Activated naive CD4-positive, alpha-beta T cell (primary cell): ENCODE results near the gene CEP120.
"Not testable (repeated sequence)": the region's sequence is repeated elsewhere in the genome, so short reads cannot be mapped to it uniquely, and the experiment has no call there.

Experiments used
- DNase-seq, 4 experiments: peaks; one replicate each; lab custom pipeline; 2025; lab: John Stamatoyannopoulos, UW

The CEP120 gene

DNA sequence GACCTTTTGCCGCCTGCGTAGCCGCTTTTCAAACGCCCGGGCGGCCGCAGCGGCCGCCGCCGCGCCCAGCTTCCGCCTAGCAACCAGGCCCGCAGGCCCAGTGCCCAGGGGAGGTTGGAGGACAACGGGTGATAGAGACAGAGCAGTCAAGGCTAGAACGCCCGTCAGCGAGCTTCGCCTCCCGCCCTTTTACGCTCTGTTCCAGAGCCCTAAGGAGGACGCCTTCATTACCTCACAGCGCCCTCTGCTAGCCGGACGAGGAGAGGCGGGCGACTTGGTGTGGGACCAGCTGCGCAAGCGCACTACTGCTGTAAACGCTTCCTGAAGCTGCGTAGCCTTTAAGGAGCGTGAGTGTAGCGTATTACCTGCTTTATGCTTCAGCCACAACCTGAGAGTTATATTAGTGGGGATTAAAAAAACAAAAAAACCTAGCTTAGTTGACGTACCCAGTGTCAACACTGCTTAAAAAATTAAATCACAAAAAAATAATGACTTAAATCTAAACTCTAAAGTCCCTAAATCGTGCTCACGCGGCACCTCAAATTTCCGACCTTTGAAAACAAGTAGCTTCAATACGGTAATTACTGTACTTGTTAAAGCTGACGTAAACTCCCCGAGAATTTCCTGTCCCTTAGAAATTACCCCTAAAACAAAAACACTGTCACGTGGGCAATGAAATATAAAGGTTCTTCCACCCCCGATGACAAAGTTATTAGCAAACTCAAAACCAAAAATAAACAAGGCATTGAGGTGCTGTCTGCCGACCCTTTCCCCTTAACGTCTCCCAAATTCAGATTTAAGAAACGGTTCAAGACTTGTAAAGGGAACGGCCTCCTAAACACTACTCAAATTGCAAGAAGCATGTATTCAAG, at the start of gene CEP120:
TSS of gene CEP120 (minus strand) at position 126 of the 872 bp plus-strand sequence. CDS start 405 bp downstream, outside the sequence.
- DNase-seq = peak; percentile 82 to 93 (median 92)

DNA sequence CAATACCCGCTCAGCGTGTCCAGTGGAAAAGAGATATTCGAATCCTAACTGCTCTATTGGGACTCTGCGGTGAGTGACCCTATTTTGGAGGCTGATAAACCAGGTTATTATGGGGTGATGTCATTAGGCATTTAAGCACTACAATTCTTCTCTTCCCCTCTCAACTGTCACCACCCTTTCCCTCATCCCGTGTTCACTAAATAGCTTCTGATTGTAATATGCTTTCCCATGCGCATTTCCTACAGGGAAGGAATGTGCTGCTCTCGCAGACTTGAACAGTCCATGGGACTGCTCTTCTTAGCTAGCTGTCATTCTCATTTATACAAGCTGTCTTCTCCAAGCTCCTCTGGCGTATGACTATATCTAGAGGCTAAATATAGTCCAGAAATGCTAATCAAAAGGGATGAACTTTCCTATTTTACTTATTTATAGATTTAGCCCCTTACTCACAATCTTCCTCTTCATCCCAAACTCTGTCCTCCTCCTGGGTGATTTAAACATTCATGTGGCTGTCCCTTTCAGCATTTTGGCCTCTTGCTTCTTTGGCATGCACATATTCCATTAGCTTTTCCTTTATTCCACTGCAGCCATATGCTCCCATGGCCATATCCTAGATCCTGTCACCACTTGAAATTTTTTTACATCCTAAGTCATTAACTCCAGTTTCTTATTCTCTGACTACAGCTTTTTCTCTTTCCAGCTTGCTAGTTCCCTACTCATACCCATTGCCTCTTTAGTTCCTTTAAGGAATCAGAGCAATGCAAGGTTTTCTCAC, 49.1 kb upstream of the CEP120 start:
- DNase-seq = no peak

DNA sequence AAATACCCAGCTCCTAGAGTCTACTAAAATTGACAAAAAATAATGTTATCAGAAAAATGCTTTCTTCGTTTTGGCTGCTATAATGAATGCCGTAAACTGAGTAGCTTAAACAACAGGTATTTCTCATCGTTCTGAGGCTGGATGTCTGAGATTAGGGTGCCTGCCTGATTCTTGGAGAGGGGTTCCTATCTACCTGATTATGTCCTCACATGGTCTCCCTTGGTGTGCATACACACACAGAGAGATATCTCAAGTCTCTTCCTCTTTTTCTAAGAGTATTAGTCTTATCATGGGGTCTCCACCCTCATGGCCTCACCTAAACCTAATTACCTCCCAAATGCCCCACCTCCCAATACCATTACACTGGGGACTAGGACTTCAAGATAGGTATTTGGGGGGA, 48.2 kb upstream of the CEP120 start:
- DNase-seq = no peak

DNA sequence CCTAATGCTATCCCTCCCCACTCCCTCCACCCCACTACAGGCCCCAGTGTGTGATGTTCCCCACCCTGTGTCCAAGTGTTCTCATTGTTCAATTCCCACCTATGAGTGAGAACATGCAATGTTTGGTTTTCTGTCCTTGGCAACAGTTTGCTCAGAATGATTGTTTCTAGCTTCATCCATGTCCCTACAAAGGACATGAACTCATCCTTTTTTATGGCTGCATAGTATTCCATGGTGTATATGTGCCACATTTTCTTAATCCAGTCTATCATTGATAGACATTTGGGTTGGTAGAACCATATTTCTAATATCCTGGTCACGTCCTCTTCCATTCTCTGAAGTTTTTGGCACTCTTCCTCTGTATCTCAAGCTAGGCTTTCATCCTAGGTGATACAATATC, 43.6 kb upstream of the CEP120 start:
- not testable (repeated sequence) for DNase-seq

DNA sequence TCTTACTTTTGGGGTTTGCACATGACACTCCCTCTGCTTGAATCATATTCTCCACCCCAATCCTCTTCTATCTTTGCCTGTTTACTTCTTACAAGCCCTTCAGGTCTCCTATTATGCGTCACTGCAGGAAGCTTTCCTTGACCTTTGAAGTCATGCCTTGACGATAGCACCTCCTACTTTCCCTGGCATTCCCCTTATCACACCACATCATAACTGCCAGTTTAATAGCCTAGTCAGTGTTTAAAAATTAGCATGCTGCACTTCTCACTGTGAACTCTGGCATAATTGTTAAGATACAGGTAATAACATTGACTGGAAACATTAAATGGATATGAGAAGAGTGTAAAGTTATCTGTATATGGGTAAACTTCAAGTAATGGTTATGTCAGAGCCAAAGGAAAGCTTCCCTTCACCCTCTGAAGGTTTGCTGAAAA, 37.1 kb upstream of the CEP120 start:
- no peak for DNase-seq

DNA sequence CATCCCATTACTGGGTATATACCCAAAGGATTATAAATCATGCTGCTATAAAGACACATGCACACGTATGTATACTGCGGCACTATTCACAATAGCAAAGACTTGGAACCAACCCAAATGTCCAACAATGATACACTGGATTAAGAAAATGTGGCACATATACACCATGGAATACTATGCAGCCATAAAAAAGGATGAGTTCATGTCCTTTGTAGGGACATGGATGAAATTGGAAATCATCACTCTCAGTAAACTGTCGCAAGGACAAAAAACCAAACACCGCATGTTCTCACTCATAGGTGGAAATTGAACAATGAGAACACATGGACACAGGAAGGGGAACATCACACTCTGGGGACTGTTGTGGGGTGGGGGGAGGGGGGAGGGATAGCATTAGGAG, 35.8 kb upstream of the CEP120 start:
- not testable (repeated sequence) for DNase-seq

DNA sequence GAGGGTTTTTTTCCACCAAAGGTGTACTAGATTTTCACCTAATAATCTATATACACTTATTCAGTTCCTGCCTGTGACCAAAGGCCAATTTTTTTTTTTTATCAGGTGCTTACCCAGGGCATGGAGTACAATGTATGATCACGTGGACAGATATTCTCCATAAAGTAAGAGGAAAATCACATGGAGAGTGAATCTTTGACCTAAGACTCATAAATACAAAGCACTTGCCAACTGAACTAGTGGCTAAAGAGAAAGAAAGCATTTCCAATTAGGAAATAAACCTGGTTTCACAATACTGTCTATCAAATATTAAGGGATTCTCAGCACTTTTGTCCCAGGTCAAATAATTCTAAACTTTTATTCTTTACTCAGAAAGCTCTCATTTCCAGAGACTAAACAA, 33.0 kb upstream of the CEP120 start:
- DNase-seq = no peak

DNA sequence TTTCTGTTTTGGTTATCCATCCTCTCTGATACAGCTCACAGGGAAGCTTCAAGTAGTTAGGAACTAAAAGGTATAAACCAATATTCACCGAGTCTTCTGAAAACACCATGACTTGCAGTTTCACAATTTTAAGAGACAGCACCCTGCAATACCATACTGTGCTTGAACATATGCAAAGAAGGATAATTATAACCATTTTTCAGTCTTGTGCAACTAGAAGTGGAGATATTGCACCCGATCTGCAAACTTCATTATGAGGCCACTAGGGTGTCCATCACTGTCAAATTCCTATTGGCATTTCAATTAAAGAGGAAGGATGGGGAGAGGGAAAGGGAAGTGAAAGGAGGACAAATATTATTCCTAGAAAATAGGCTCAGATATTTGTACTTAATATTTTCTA, 32.4 kb upstream of the CEP120 start:
- no peak for DNase-seq

DNA sequence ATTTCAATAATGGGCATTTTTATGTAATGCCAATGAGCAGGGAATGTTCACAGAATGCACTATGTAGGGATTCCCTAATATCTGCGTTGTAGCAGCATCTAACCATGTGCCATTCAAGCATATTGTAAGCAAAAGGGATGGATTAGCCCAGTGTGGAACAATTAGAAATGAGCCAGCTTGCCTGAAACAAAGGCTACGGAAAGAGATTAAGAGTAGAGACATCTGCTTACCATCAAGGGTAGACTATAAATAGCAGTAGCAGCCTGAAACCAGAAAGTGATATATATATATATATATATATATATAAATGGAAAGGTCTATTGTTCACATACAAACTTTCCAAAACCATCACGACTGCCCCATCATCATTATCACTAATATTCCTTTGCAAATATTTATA, 31.9 kb upstream of the CEP120 start:
- no peak for DNase-seq

DNA sequence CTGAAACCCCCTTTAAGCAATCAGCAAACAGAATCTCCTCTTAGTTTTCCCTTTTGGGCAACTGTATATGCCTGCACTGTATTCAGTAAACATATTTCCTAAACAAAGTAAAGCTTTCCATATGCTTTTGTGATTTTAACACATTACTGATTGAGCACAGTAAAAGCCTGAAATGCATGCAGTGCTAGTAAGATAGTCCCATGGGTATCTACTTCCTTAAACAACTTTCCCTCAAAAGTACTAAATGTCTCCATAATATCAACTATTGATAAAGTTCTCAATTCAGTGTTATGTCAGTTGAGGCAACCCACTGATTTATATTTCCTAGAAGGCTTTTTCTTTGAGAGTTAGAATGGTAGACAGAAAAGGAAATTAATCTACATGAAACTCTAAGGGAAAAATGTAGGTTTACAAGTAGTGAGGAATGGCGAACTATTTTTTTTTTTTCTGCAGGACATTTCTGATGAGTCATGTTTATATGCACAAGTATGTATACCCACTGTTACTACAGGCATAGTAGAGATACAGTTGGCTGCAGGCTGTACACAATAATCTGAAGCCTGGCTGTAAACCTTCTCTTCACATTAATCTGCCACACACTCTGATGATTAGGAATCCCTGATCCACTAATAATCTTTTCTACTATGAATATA, 31.2 kb upstream of the CEP120 start:
- no peak for DNase-seq

DNA sequence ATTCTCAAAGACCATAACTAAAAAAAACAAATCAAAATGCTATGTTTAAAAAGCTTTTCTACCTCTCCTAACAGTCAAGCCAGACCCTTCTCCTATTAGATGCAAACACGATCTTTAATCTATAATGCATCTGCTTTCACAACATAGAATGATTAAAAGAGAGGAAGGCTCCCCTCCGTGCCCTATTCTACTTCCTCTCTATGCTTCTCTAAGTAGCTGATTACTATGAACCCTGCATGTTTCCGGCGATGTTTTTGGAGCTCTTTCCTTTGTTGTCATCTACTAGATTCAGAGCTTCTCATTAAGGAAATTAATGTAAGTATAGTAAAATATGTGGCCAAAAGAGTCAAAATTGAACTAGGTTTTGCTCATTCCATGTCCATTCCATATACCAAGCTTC, 29.2 kb upstream of the CEP120 start:
- no peak for DNase-seq

DNA sequence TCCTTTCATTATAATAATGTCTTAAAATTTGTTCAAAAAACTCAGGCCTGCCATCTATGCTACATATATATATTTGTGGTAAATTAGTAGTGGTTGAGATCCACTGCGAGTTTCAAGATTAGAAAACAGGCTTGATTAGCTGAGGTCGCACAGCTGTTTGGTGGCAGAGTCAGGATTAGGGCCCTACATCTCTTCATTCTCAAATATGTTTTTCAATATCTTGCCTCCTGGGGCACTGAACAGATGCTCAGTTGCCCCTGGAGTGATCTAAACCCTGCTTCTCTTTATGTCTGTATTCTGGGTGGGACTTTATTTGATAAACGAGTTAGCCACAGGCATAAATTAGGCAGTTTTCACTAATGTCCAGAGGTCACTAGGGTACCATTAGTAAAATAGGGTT, 27.8 kb upstream of the CEP120 start:
- no peak for DNase-seq

DNA sequence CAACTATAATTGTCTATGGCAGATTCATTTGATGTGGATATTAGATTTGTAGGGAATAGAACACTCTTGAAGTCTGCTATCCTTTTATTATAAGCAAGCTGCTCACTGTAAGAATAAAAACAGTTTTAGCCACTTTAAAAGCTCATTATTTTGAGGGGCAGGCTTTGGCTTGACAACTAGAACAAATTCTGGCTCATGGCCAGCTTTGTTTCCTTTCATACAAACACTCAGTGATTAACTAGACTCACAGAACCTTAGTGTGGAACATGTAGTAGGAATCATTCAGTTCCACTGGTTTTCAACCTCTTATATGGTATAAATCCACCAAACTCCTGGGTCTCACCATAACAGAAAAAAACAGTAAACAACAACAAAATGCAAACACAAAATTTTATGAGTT, 27.4 kb upstream of the CEP120 start:
- DNase-seq = no peak

DNA sequence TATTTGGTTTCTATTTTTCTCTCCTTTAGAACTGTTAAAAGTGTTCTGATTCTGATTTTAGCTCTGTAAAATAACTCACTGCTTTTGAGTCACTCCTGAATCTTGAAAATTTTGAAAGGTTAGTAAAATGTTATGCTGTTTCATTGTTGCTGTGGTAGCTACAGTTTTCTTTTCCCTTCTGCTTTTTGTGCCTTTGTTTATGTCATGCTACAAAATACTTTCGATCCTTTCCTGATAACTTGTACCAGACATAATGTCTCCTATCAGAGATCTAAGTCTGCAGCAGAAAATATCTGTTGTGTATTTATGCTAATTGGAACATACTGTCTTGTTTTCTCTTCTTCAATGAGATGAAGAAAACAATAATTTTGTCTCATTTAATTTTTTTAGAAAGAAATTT, 26.9 kb upstream of the CEP120 start:
- no peak for DNase-seq

DNA sequence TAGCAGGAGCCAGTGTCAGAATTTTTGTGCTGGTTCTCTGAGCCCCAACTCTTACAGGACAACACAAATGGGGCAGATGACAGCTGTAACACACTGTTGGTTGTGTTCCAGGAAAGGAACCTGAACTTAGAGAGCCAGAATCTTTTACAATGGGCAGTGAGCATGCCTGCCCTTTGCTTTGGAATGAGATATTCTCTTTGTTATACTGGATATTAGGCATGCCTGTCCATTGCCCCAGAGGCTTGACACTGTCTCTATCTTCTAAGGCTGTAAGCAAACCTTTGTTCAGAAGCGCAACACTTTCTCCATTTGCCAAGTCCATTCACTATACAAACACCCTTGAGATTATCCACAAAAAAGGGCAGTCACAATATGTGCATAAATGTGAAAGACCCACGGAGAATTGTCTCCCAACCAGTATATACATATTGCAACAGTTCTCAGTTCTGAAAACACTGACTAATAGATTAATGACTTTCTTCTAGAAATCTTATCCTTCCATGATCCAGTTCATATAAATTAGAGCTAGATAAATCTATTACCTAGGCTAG, 26.3 kb upstream of the CEP120 start:
- DNase-seq = no peak

DNA sequence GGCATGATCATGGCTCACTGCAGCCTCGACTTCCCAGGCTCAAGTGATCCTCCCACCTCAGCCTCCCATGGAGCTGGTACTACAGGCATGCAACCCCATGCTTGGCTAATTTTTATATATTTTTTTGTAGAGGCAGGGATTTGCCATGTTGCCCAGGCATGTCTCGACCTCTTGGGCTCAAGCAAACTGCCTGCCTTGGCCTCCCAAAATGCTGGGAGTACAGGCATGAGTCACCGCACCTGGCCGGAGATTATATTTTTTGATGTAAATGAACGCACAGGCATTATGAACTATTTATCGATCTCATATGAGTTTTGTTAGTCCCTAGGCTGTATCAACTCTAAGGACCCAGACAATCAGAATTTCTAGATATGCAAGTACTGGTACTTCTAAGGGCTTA, 25.5 kb upstream of the CEP120 start:
- no peak for DNase-seq

DNA sequence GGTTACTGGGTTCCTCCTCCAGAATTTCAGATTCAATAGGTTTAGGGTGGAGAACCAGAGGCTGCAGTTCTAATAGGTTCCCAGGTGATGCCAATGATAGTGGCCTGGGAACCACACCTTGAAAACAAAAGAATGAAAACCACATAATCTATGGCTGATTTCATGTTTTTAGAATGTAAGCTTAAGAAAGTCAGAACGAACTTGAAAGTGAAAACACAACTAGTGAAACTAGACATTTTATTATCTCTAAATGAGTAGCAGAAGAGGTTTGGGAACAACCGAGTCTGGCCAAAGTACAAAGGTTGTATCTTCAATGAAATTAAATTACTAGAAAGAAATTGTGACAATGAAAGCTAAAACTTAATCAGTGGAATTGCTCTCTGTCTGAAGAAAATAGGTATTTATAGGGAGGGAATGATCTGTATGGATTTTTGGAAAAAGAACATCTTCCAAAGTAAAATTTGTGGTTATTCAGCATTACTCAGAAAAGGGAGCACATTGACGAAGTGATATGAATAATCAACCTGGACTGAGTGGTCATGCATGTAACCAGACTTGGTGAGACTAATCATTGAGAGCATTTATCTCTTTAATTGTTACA, 24.9 kb upstream of the CEP120 start:
- DNase-seq = no peak

DNA sequence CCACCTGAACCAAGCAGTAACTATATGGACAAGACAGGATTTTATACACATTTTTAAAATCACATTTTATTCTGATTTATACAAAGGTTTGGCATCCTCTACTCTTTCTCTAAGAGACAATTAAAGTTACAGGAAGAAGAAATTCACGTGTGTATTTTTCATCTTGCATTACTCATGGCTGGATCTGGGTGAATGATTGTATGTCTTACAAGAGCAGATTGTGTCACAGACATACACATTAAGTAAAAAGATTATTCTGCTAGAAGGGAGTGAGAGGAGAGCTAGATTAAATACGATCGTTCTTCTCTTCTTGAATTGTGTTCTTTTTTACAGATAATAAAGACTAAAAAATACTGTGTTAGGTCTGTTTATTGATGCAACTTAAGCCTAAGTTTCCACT, 20.8 kb upstream of the CEP120 start:
- DNase-seq = no peak

DNA sequence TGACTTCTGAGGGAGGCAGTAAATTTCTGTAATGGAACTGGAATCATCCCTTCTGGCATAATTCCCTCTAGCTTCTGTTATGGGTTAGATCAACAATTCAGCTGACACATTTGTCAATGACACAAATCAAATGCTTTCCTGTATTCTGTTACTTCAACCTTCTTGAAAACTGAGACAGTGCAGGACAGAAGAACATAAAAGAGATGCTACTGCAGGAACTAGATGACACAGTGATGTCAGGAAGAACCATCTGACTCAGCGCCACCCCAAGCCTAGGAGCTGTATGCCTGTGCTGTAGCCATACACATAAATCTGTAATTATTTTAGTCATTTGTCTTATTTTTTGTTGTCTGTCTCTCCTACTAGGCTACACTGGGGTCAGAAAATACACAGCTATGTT, 18.2 kb upstream of the CEP120 start:
- DNase-seq = no peak

DNA sequence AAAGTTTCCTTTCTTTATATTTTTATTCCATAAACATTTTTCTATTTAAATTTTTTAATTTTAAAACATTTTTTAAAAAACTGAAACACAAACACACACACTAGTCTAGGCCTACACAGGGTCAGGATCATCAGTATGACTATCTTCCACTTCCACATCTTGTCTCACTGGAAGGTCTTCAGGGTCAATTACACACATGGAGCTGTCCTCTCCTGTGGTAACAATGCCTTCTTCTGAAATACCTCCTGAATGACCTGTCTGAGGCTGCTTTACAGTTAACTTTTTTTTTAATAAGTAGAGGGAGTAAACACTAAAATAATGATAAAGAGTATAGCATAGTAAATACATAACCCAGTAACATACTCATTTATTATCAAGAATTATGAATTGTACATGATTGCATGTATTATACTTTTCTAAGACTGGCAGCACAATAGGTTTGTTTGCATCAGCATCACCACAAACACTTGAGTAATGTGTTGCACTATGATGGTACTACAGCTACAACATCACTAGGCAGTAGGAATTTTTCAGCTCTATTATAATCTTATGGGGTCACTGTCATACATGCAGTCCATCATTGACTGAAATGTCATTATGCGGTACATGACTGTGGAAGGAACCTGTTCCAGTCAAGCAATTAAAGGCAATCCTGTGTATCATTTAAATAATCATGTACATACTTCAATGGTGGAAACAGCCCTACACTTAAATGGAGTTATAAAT, 17.4 kb upstream of the CEP120 start:
- no peak for DNase-seq

DNA sequence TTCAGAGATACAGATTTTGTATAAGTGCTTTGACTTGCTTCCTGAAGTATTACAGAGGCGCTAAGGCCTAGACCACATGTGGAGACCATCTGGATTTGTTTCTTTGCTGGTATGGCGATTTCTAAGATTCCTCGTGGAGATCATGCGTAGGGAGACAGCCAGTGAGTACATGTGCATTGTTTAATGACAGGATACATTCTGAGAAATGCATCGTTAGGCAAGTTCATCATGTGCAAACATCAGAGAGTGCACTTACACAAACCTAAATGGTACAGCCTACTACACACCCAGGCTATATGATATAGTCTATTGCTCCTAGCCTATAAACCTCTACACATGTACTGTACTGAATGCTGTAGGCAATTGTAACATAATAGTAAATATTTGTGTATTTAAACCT, 16.5 kb upstream of the CEP120 start:
- no peak for DNase-seq
